Panc1 (cell line): ENCODE results near the gene VSNL1. TPM values are rescaled to one million over a fixed set of nuclear protein-coding genes. Genes with fewer than 3 reads are reported as not detected.

ENCODE experiments used
- ATAC-seq: fragments of 200-7000 bp; cut with Tn5 transposase; 2 replicates; pipeline ENCODE4 v1.9.1; 2020; ENCODE audit warnings: mild to moderate bottlenecking, moderate library complexity
- BruUV-seq: library from RNA; stranded (reverse); fragments of 400-500 nt; replicated peaks from 2 replicates; lab custom pipeline; 2021; lab: Mats Ljungman, UMichigan
- CTCF ChIA-PET: fragments of 300-600 bp; sonication (Branson Sonifier 250); formaldehyde crosslinking; loops from one replicate; lab custom pipeline; 2022; ENCODE audit warnings: antibody characterized with exemption; lab: Charles Lee
- POLR2A ChIA-PET: fragments of 300-600 bp; sonication (Branson Sonifier 250); formaldehyde crosslinking; loops from one replicate; lab custom pipeline; 2022; ENCODE audit warnings: antibody characterized with exemption; lab: Charles Lee
- DNase-seq: peaks from one replicate; pipeline ENCODE4 v3.0.0-alpha.2; 2010; ENCODE audit warnings: low read depth, low spot score
- H3K27ac ChIP-seq: 2 replicates; pipeline ENCODE4 v1.5.1; 2011; ENCODE audit warnings: mild to moderate bottlenecking, low read length, inconsistent platforms
- H3K27me3 ChIP-seq: fragments of 200-500 bp; sonication (Bioruptor generic); 2 replicates; pipeline ENCODE4 v1.6.0; 2014; ENCODE audit warnings: low read length, inconsistent platforms; ENCODE audit not compliant: control insufficient read depth, insufficient read depth
- H3K36me3 ChIP-seq: fragments of 200-500 bp; sonication (Bioruptor generic); 2 replicates; pipeline ENCODE4 v1.5.1; 2014; ENCODE audit warnings: inconsistent platforms, mild to moderate bottlenecking, low read length, moderate library complexity; ENCODE audit not compliant: control insufficient read depth, insufficient read depth
- H3K4me1 ChIP-seq: 2 replicates; pipeline ENCODE4 v1.5.1; 2011; ENCODE audit warnings: inconsistent platforms, mild to moderate bottlenecking, low read length, moderate library complexity; ENCODE audit not compliant: control insufficient read depth, insufficient read depth
- H3K4me3 ChIP-seq, 2 experiments: 2 replicates each; pipeline ENCODE4 v1.5.1; 2011 to 2012; ENCODE audit warnings: low read depth in 2 of 2, low read length in 2 of 2, mild to moderate bottlenecking in 2 of 2, inconsistent platforms in 1 of 2, moderate library complexity in 1 of 2
- H3K9me3 ChIP-seq: fragments of 200-500 bp; sonication (Bioruptor generic); 2 replicates; pipeline ENCODE4 v1.5.1; 2014; ENCODE audit warnings: low read depth, mild to moderate bottlenecking, inconsistent platforms, low read length, moderate library complexity; ENCODE audit not compliant: control insufficient read depth, insufficient read depth
- CTCF ChIP-seq: fragments of 450-650 bp; IDR thresholded peaks from 2 replicates; pipeline ENCODE4 v1.5.1; 2017; ENCODE audit warnings: mild to moderate bottlenecking
- POLR2AphosphoS5 ChIP-seq: IDR thresholded peaks from 2 replicates; pipeline ENCODE4 v1.6.1; 2012; ENCODE audit warnings: mild to moderate bottlenecking, low read depth, low read length, moderate library complexity
- REST ChIP-seq, 2 experiments: IDR thresholded peaks; 2 replicates each; pipeline ENCODE4 v1.6.1; 2011 to 2012; ENCODE audit warnings: low read depth in 2 of 2, control low read depth in 1 of 2, low read length in 1 of 2, mild to moderate bottlenecking in 1 of 2, moderate library complexity in 1 of 2; ENCODE audit not compliant: insufficient read depth in 1 of 2
- SIN3A ChIP-seq: IDR thresholded peaks from 2 replicates; pipeline ENCODE4 v1.6.1; 2012; ENCODE audit warnings: low read depth, mild to moderate bottlenecking, low read length, moderate library complexity, borderline replicate concordance; ENCODE audit not compliant: insufficient read depth
- TCF7L2 ChIP-seq: IDR thresholded peaks from 2 replicates; pipeline ENCODE4 v1.6.1; 2011; ENCODE audit warnings: mild to moderate bottlenecking, low read depth, low read length, inconsistent platforms
- in situ Hi-C: cut with HindIII; loops from 2 replicates; pipeline ENCODE4 v1.10.0; 2016; ENCODE audit warnings: low sequenced_read_pairs, low pct_unique_long_range_greater_than_20kb
- intact Hi-C: fragments of 100-400 bp; cut with micrococcal nuclease; formaldehyde crosslinking; loops from one replicate; pipeline ENCODE4 v1.10.0; 2022; ENCODE audit not compliant: unreplicated experiment
- total RNA-seq: library from RNA; stranded (reverse); gene quantifications from one replicate; pipeline ENCODE4 v1.2.1, GENCODE V29; 2021; ENCODE audit not compliant: unreplicated experiment

Gene VSNL1
- total RNA-seq, 1 experiment from 2014 or later = not detected

- in situ Hi-C loops = no loop called here
- ChIA-PET POLR2A (no interaction called here), CTCF (no interaction called here)
- Histone ChIP-seq H3K27me3 (peaks cover 2% of the 10 kb centered on the region; the same call in 1 of the 2 replicates), H3K36me3 (no peaks in the 10 kb centered on the region), H3K4me3 (no peak overlapping the region), H3K9me3 (no peaks in the 10 kb centered on the region), H3K27ac (no peak overlapping the region), H3K4me1 (no peaks in the 10 kb centered on the region)
- intact Hi-C loops = no loop called here
- DNase-seq = no peak
- no TSS peak for BruUV-seq
- TF ChIP-seq CTCF (no peak), SIN3A (no peak), TCF7L2 (no peak), POLR2AphosphoS5 (no peak), REST (IDR thresholded peaks at IDR 0.05; ENCODE audit: insufficient read depth in 1 of 2, low read depth in 2 of 2, low read length in 1 of 2) (no peak)
- no peak for ATAC-seq
These were observed 52.9 kb downstream of the VSNL1 start for GRCh38 chr2:17593445-17593840.

- POLR2A ChIA-PET = no interaction called here
- peaks cover 2% of the 10 kb centered on the region; the same call in 1 of the 2 replicates for H3K27me3 ChIP-seq
- no peaks in the 10 kb centered on the region for H3K9me3 ChIP-seq
- no peak overlapping the region for H3K4me3 ChIP-seq
- no TSS peak for BruUV-seq
- H3K36me3 ChIP-seq = no peaks in the 10 kb centered on the region
- CTCF ChIA-PET = no interaction called here
- H3K27ac ChIP-seq = no peak overlapping the region
- TF ChIP-seq REST (IDR thresholded peaks at IDR 0.05; ENCODE audit: insufficient read depth in 1 of 2, low read depth in 2 of 2, low read length in 1 of 2) (no peak), TCF7L2 (no peak), CTCF (no peak), SIN3A (no peak), POLR2AphosphoS5 (no peak)
- intact Hi-C loops = no loop called here
- DNase-seq (no peak), ATAC-seq (no peak)
- in situ Hi-C loops = no loop called here
- H3K4me1 ChIP-seq = no peaks in the 10 kb centered on the region
These were observed 53.5 kb downstream of the VSNL1 start for GRCh38 chr2:17593841-17594491.
